Ovary (tissue), 9 donors: ENCODE results near the gene PXDC1. TPM values are rescaled to one million over a fixed set of nuclear protein-coding genes. Genes with fewer than 3 reads are reported as not detected.

Experiments used
- DNase-seq, 5 donors: peaks; one replicate each; pipeline ENCODE4 v3.0.0-alpha.2; 2019 to 2020
- H3K27ac ChIP-seq, 2 donors: fragments of 200-600 bp; one replicate each; pipeline versions ENCODE4 v1.5.1 to v1.8.0; 2019 to 2022
- H3K27me3 ChIP-seq: fragments of 200-600 bp; one replicate; pipeline ENCODE4 v1.8.0; 2022
- H3K36me3 ChIP-seq: fragments of 200-600 bp; sonication (generic); one replicate; pipeline ENCODE4 v1.5.1; 2019
- H3K4me1 ChIP-seq: one replicate; pipeline ENCODE4 v1.8.1; 2013; ENCODE audit warnings: mild to moderate bottlenecking, moderate library complexity; ENCODE audit not compliant: insufficient read depth
- H3K4me3 ChIP-seq: fragments of 200-600 bp; sonication (generic); one replicate; pipeline ENCODE4 v1.5.1; 2017
- H3K9me3 ChIP-seq, 2 donors: fragments of 200-600 bp in 1 of 2; sonication (generic) in 1 of 2; one replicate each; pipeline versions ENCODE4 v1.5.1 to v1.8.1; 2013 to 2019; ENCODE audit warnings: mild to moderate bottlenecking in 1 of 2, moderate library complexity in 1 of 2
- EP300 ChIP-seq: sonication (generic); formaldehyde crosslinking; IDR thresholded peaks from one replicate; pipeline ENCODE4 v1.6.1; 2017; ENCODE audit warnings: antibody characterized with exemption
- POLR2A ChIP-seq: fragments of 450-650 bp; IDR thresholded peaks from one replicate; pipeline ENCODE4 v1.6.1; 2017; ENCODE audit warnings: antibody characterized with exemption, mild to moderate bottlenecking, moderate library complexity
- WGBS, 3 donors: extraction: QIAGEN DNeasy Blood & Tissue Kit in 1 of 3; methylation state at CpG; one replicate each; pipeline versions ENCODE4 v1.1.5 to v1.1.7; 2013 to 2017; 5-methylcytosine and 5-hydroxymethylcytosine counted together
- intact Hi-C, 4 donors: fragments of 100-400 bp; cut with DNase I; formaldehyde crosslinking; loops; one replicate each; pipeline versions ENCODE4 v1.11.0 to v1.15.1; 2022 to 2023
- polyA plus RNA-seq, 2 donors: library from polyadenylated mRNA; stranded (reverse); fragments of 200-250 nt in 1 of 2; fragments of 350-450 nt in 1 of 2; fragmentation: Illumina TruSeq in 1 of 2; extraction: RNeasy Lipid Tissue Mini Kit (QIAGEN cat#74804) in 1 of 2; gene quantifications; one replicate each; pipeline ENCODE4 v1.2.3, GENCODE V29; 2013 to 2014
- total RNA-seq, 7 donors: library from RNA; depleted of rRNA in 2 of 7; stranded (reverse); fragments of >200 nt in 2 of 7; fragmentation: NEBNext Ultra II Directional in 3 of 7; extraction: Animal tissue kit (Norgen Biotek cat#: 25700) in 3 of 7; gene quantifications; one replicate each; pipeline versions ENCODE4 v1.1.0 to v1.2.4, GENCODE V29; 2016 to 2023
- TF ChIP-seq, protein P1 (sequence below), 3 donors: fragments of 450-650 bp in 2 of 3; fragments of 200-600 bp in 1 of 3; IDR thresholded peaks; one replicate each; pipeline versions ENCODE4 v1.5.1 to v1.8.0; 2016 to 2022; ENCODE audit warnings: antibody characterized with exemption in 3 of 3, mild to moderate bottlenecking in 1 of 3
- donor health status: DM: no; HTN: no; CAD: no; lungs with moderate emphysema.
- donor health status: DM: no; HTN: no; CAD: no.
- donor health status: Bipolar disorder and iron deficiency.
- donor health status: DM: yes; HTN: yes; CAD: no.
- donor health status: DM: no; HTN: no; CAD: no.
- donor health status: DM: yes; HTN: yes; CAD: no.

PXDC1 gene
- total and polyA plus RNA-seq, 9 donors: 16.1 to 49.4 (median 23.4) TPM

DNA sequence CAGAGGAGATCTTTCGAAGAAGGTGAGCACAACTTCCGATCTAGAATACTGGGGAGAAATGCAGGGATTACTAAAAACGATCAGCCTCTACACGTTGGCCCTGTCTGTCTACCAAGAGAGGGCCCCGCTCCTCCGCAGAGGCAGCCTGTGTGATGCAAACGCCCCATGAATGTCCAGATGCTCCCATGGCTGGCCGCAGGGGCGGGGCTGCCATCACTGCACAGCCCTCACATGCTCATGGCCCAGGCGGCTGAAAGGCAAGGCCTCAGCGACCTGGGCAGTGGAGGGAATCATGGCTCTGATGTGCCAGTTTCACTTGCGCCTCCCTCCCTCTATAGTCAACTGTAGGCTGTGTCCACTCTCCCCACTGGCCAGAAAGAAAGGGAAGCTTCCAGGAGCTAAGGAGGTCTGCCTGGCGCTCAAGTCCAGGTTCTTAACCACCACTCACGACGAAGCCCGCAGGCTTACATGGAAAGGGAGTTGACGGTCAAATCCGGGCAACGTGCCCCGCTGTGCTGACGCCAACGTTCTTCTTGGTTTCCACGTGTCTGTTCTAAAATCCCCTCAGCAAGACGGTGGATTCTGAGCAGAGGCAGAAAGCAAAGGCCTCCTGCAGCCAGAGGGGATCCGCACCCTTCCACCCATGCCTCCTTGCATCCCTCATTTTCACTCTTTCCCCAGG, 14.2 kb downstream of the PXDC1 start:
- intact Hi-C loops: loop anchor here in 2 of 4 donors (5.0 to 10.0 kb wide), 3 partner anchors 278 to 398 kb away; partner anchors contain the start of genes ECI2 (in 1 of the 2) and SLC22A23 (in 1 of the 2)
- no peaks in the 10 kb centered on the region for H3K4me1 ChIP-seq
- no peaks in the 10 kb centered on the region for H3K36me3 ChIP-seq

DNA sequence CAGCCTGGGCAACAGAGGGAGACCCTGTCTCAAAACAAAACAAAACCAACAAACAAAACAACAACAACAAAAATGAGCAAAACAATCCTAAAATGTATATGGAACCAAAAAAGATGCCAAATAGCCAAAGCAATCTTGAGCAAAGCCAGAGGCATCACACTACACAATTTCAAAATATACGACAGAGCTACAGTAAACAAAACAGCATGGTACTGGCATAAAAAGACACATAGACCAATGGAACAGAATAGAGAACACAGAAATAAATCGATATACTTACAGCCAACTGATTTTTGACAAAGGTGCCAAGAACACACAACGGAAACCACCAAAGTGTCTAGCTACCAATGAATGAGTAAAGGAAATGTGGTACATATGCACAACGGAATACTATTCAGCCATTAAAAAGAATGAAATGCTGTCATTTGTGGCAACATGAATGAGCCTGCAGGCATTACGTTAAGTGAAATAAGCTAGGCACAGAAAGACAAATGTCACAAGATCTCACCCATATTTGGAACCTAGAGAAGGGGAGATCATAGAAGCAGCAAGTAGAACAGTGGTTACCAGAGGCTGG, 16.4 kb downstream of the PXDC1 start:
- Histone ChIP-seq H3K4me3 (no peak overlapping the region), H3K27me3 (no peaks in the 10 kb centered on the region), H3K27ac (no peak overlapping the region), H3K9me3 (no peaks in the 10 kb centered on the region), H3K36me3 (no peaks in the 10 kb centered on the region), H3K4me1 (no peaks in the 10 kb centered on the region)
- no peak for DNase-seq
- TF ChIP-seq, protein P1, sequence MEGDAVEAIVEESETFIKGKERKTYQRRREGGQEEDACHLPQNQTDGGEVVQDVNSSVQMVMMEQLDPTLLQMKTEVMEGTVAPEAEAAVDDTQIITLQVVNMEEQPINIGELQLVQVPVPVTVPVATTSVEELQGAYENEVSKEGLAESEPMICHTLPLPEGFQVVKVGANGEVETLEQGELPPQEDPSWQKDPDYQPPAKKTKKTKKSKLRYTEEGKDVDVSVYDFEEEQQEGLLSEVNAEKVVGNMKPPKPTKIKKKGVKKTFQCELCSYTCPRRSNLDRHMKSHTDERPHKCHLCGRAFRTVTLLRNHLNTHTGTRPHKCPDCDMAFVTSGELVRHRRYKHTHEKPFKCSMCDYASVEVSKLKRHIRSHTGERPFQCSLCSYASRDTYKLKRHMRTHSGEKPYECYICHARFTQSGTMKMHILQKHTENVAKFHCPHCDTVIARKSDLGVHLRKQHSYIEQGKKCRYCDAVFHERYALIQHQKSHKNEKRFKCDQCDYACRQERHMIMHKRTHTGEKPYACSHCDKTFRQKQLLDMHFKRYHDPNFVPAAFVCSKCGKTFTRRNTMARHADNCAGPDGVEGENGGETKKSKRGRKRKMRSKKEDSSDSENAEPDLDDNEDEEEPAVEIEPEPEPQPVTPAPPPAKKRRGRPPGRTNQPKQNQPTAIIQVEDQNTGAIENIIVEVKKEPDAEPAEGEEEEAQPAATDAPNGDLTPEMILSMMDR (IDR thresholded peaks at IDR 0.05): no peak
- TF ChIP-seq POLR2A (no peak), EP300 (no peak)
- intact Hi-C loops: loop anchor here in 2 of 4 donors (5.0 to 10.0 kb wide), 3 partner anchors 278 to 400 kb away; partner anchors contain the start of genes ECI2 (in 1 of the 2) and SLC22A23 (in 1 of the 2)
- 97 to 99% (median 97%) methylated on average over 5 of the region's 5 CpGs for WGBS, 3 donors

More for the DNA sequence above, 14.2 kb downstream of the PXDC1 start:
- TF ChIP-seq POLR2A (no peak), EP300 (no peak)
- TF ChIP-seq, protein P1 (IDR thresholded peaks at IDR 0.05): no peak
- no peaks in the 10 kb centered on the region for H3K27me3 ChIP-seq
- no peaks in the 10 kb centered on the region for H3K9me3 ChIP-seq
- 81 to 84% (median 83%) methylated on average over 25 of the region's 25 CpGs for WGBS, 3 donors
- H3K27ac ChIP-seq: no peak overlapping the region
- H3K4me3 ChIP-seq: no peak overlapping the region
- DNase-seq: peak in 1 of 5 donors; percentile 41

DNA sequence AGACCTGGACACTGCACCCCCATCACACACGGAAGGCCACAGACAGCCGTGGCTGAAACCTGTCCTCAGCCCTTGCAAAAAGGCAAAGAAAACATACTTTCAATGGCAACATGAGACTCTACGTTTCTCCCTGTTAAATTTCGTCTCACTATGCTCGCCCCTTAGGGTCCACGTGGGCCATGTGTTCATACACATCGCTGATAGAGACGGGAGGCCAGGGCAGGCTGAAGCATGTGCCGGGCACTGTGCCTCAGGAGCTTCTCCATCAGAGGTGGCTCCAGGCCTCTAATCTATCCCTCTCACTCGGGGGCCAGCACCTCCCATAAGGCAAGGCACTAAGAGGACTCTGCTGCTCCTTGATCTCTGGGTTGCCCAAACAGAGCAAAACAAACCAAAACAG, 17.5 kb downstream of the PXDC1 start:
- no peaks in the 10 kb centered on the region for H3K9me3 ChIP-seq
- intact Hi-C loops: loop anchor here in 3 of 4 donors (5.0 to 10.0 kb wide), 6 partner anchors 277 to 607 kb away; partner anchors contain the start of genes ECI2 (in 1 of the 3) and SLC22A23 (in 1 of the 3)
- no peak for DNase-seq
- H3K27me3 ChIP-seq: no peaks in the 10 kb centered on the region
- H3K4me3 ChIP-seq: no peak overlapping the region
- TF ChIP-seq, protein P1 (IDR thresholded peaks at IDR 0.05): no peak
- TF ChIP-seq EP300 (no peak), POLR2A (no peak)
- no peaks in the 10 kb centered on the region for H3K4me1 ChIP-seq
- no peaks in the 10 kb centered on the region for H3K36me3 ChIP-seq
- no peak overlapping the region for H3K27ac ChIP-seq
- 83 to 86% (median 84%) methylated on average over 10 of the region's 10 CpGs for WGBS, 3 donors

DNA sequence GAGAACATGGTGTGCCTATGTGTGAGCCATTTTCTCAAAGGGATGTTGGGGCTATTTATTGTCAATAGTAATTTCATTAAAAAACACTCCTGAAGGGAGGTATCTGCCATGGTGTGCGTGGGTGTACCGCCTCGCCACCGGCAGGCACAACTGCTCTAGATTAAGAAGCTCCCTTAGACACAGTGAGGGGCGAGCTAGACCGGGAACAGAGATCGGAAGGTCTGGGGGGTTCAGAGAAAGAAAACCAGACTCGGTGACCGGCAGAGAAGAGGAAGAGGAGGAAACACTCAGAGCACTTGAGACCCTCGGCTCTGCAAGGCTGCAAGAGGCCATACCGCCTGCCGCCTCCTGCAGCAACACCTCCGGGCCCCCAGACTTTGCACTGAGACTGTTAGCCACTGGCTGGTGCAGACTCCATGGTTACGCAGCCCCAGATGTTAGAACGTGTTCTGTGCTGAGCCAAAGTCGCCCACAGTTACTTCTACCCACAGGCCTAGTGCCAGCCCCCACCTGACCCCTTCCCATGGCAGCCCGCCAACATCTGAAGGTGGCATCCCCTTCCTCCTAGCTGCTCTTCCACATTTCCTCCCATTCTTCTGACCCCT, 18.1 kb downstream of the PXDC1 start:
- Histone ChIP-seq H3K27me3 (no peaks in the 10 kb centered on the region), H3K4me3 (no peak overlapping the region), H3K4me1 (no peaks in the 10 kb centered on the region), H3K36me3 (no peaks in the 10 kb centered on the region), H3K9me3 (no peaks in the 10 kb centered on the region), H3K27ac (no peak overlapping the region)
- DNase-seq: no peak
- TF ChIP-seq, protein P1 (IDR thresholded peaks at IDR 0.05): no peak
- no peak for TF ChIP-seq EP300
- no peak for TF ChIP-seq POLR2A
- WGBS, 3 donors: 84 to 91% (median 87%) methylated on average over 17 of the region's 17 CpGs
- intact Hi-C loops: loop anchor here (2.0 to 10.0 kb wide), 7 partner anchors 276 to 606 kb away; partner anchors contain the start of genes ECI2 (in 1 of the 4) and SLC22A23 (in 1 of the 4)
